ENCODE measurements around the gene OCEL1.

Gene OCEL1

GRCh38 chr19:17246681-17247425 lies 20.8 kb downstream of the OCEL1 start (continued):
- TF ChIP-seq EGR2 (tag by site-specific recombination; IDR thresholded peaks at IDR 0.05; ENCODE audit: low read depth) (peak; percentile 73; the same call in 1 of the 2 replicates), ZNF792 (tag by site-specific recombination; IDR thresholded peaks at IDR 0.05) (peak; percentile 78; the same call in 1 of the 2 replicates), ZNF830 (tag by site-specific recombination; IDR thresholded peaks at IDR 0.05; ENCODE audit: low read depth) (no peak), ZNF837 (tag by site-specific recombination; IDR thresholded peaks at IDR 0.05) (no peak), ZNF266 (tag by site-specific recombination; IDR thresholded peaks at IDR 0.05; ENCODE audit: low read depth) (no peak), ZNF510 (tag by site-specific recombination; IDR thresholded peaks at IDR 0.05; ENCODE audit: insufficient replicate concordance) (no peak), ZNF777 (tag by site-specific recombination; IDR thresholded peaks at IDR 0.05; ENCODE audit: borderline replicate concordance) (no peak), KLF10 (tag by site-specific recombination; IDR thresholded peaks at IDR 0.05) (no peak), ZFHX2 (tag by site-specific recombination; conservative IDR thresholded peaks at IDR 0.05) (peak; percentile 83)

GRCh38 chr19:17248011-17248776 lies 22.2 kb downstream of the OCEL1 start:
- no peak overlapping the region for H3K4me3 ChIP-seq (ENCODE audit: low read depth, low read length)
- H3K4me1 ChIP-seq (ENCODE audit: control insufficient read depth, insufficient read depth, low read length) = peaks cover 10% of the 10 kb centered on the region
- ChIA-PET CTCF (interaction anchor here (1.1 to 2.8 kb wide), 3 partner anchors 12 to 20 kb away, joined by 3 to 26 read pairs (median 6); no protein-coding TSS in a partner anchor), POLR2A (interaction anchor here (1.3 to 2.2 kb wide), 4 partner anchors 13 to 33 kb away, joined by 4 to 12 read pairs (median 8); partner anchors contain the start of genes BABAM1, OCEL1 and USE1)
- H3K9me3 ChIP-seq (ENCODE audit: control insufficient read depth, insufficient read depth, low read depth, low read length) = no peaks in the 10 kb centered on the region
- no peaks in the 10 kb centered on the region for H3K36me3 ChIP-seq (ENCODE audit: control insufficient read depth in 2 of 2, insufficient read depth in 1 of 2, low read length in 2 of 2)
- TF ChIP-seq ZNF792 (tag by site-specific recombination; IDR thresholded peaks at IDR 0.05) (no peak), ZNF488 (tag by site-specific recombination; IDR thresholded peaks at IDR 0.05) (no peak), IKZF3 (tag by site-specific recombination; IDR thresholded peaks at IDR 0.05) (0 out of 2 replicates have a peak, but pooled peaks have one; percentile 27), ZNF548 (tag by site-specific recombination; IDR thresholded peaks at IDR 0.05) (no peak), ZIC2 (tag by site-specific recombination; IDR thresholded peaks at IDR 0.05) (peak; percentile 62), ZBTB6 (tag by site-specific recombination; IDR thresholded peaks at IDR 0.05) (no peak), GLIS1 (tag by site-specific recombination; IDR thresholded peaks at IDR 0.05) (peak; percentile 26; the same call in 1 of the 2 replicates), ZEB2 (tag by site-specific recombination; IDR thresholded peaks at IDR 0.05) (peak; percentile 72), ZNF48 (tag by site-specific recombination; IDR thresholded peaks at IDR 0.05) (no peak), EGR2 (tag by site-specific recombination; IDR thresholded peaks at IDR 0.05; ENCODE audit: low read depth) (0 out of 2 replicates have a peak, but pooled peaks have one; percentile 26), GLIS2 (tag by site-specific recombination; IDR thresholded peaks at IDR 0.05) (peak; percentile 44; the same call in 1 of the 2 replicates), YY2 (tag by site-specific recombination; IDR thresholded peaks at IDR 0.05) (no peak)
- H3K27ac ChIP-seq (ENCODE audit: extremely low read depth, low read depth, low read length) = no peak overlapping the region

All from HEK293 (cell line).